ENCODE results near the gene SDK1.

SDK1 gene

GRCh38 chr7:4028221-4028620 is 727.2 kb downstream of the SDK1 start:
- DNase-seq: no peak
- H3K4me1 ChIP-seq: no peaks in the 10 kb centered on the region
- no peak for TF ChIP-seq CTCF (IDR thresholded peaks at IDR 0.05; ENCODE audit: low read depth, low read length)
- H3K4me3 ChIP-seq (ENCODE audit: low read depth, low read length): no peak overlapping the region
- H3K36me3 ChIP-seq: no peaks in the 10 kb centered on the region
- H3K27me3 ChIP-seq: no peaks in the 10 kb centered on the region
- no peaks in the 10 kb centered on the region for H3K9me3 ChIP-seq

GRCh38 chr7:4029941-4030340 is 728.9 kb downstream of the SDK1 start:
- H3K4me3 ChIP-seq (ENCODE audit: low read depth, low read length): no peak overlapping the region
- no peak for TF ChIP-seq CTCF (IDR thresholded peaks at IDR 0.05; ENCODE audit: low read depth, low read length)
- H3K36me3 ChIP-seq: no peaks in the 10 kb centered on the region
- no peaks in the 10 kb centered on the region for H3K4me1 ChIP-seq
- no peaks in the 10 kb centered on the region for H3K27me3 ChIP-seq
- H3K9me3 ChIP-seq: no peaks in the 10 kb centered on the region
- no peak for DNase-seq

GRCh38 chr7:4030346-4030950 is 729.4 kb downstream of the SDK1 start:
- DNase-seq: no peak
- no peaks in the 10 kb centered on the region for H3K4me1 ChIP-seq
- H3K9me3 ChIP-seq: no peaks in the 10 kb centered on the region
- no peaks in the 10 kb centered on the region for H3K36me3 ChIP-seq
- no peaks in the 10 kb centered on the region for H3K27me3 ChIP-seq
- H3K4me3 ChIP-seq (ENCODE audit: low read depth, low read length): no peak overlapping the region
- no peak for TF ChIP-seq CTCF (IDR thresholded peaks at IDR 0.05; ENCODE audit: low read depth, low read length)

GRCh38 chr7:4033996-4034395 is 732.9 kb downstream of the SDK1 start:
- no peak overlapping the region for H3K4me3 ChIP-seq (ENCODE audit: low read depth, low read length)
- no peaks in the 10 kb centered on the region for H3K4me1 ChIP-seq
- H3K9me3 ChIP-seq: no peaks in the 10 kb centered on the region
- no peak for DNase-seq
- no peaks in the 10 kb centered on the region for H3K27me3 ChIP-seq
- TF ChIP-seq CTCF (IDR thresholded peaks at IDR 0.05; ENCODE audit: low read depth, low read length): no peak
- no peaks in the 10 kb centered on the region for H3K36me3 ChIP-seq

GRCh38 chr7:4037308-4037707 is 736.3 kb downstream of the SDK1 start:
- no peaks in the 10 kb centered on the region for H3K27me3 ChIP-seq
- H3K4me1 ChIP-seq: no peaks in the 10 kb centered on the region
- no peak overlapping the region for H3K4me3 ChIP-seq (ENCODE audit: low read depth, low read length)
- DNase-seq: no peak
- TF ChIP-seq CTCF (IDR thresholded peaks at IDR 0.05; ENCODE audit: low read depth, low read length): no peak
- no peaks in the 10 kb centered on the region for H3K36me3 ChIP-seq
- H3K9me3 ChIP-seq: no peaks in the 10 kb centered on the region

GRCh38 chr7:4037877-4038276 is 736.8 kb downstream of the SDK1 start:
- TF ChIP-seq CTCF (IDR thresholded peaks at IDR 0.05; ENCODE audit: low read depth, low read length): no peak

More at GRCh38 chr7:4037877-4038276, 736.8 kb downstream of the SDK1 start:
- Histone ChIP-seq H3K36me3 (no peaks in the 10 kb centered on the region), H3K4me3 (ENCODE audit: low read depth, low read length) (no peak overlapping the region), H3K9me3 (no peaks in the 10 kb centered on the region), H3K27me3 (no peaks in the 10 kb centered on the region), H3K4me1 (no peaks in the 10 kb centered on the region)
- no peak for DNase-seq
